ENCODE data around the gene SCD. TPM values are rescaled to one million over a fixed set of nuclear protein-coding genes. Genes with fewer than 3 reads are reported as not detected.

Gene SCD
- total RNA-seq, 1 experiment from 2014 or later = 198 TPM

- no peak for DNase-seq (ENCODE audit: low read depth)
Observed at GRCh38 chr10:100391163-100392002, 44.4 kb downstream of the SCD start.

- no peak for DNase-seq (ENCODE audit: low read depth)
Observed at GRCh38 chr10:100392686-100393003, 45.6 kb downstream of the SCD start.

GRCh38 chr10:100395626-100396025 lies 48.6 kb downstream of the SCD start:
- DNase-seq (ENCODE audit: low read depth) = no peak

GRCh38 chr10:100396605-100397004 lies 49.6 kb downstream of the SCD start:
- DNase-seq (ENCODE audit: low read depth) = no peak

GRCh38 chr10:100401631-100402328 lies 54.7 kb downstream of the SCD start:
- DNase-seq (ENCODE audit: low read depth) = no peak

GRCh38 chr10:100403734-100404133 lies 56.7 kb downstream of the SCD start:
- DNase-seq (ENCODE audit: low read depth) = no peak

- DNase-seq (ENCODE audit: low read depth) = no peak
Observed at GRCh38 chr10:100413173-100413572, 66.1 kb downstream of the SCD start.

Small RNA genes within 50 kb of the gene (small RNA-seq; reads per million reads assigned to genes)
- not detected for gene RF00019

Other genes with a start within 250 kb of the SCD start
- gene ERLIN1, start 161.2 kb upstream of the SCD start, total RNA-seq (2014; rRNA removed; shearing (Covaris generic)) = 56.7 and 75.2 TPM in 2 replicates
- 30.9 and 32.9 TPM in 2 replicates for gene CHUK, start 117.6 kb upstream of the SCD start, total RNA-seq (2014; rRNA removed; shearing (Covaris generic))
- 40.1 and 40.2 TPM in 2 replicates for gene CWF19L1, start 79.6 kb upstream of the SCD start, total RNA-seq (2014; rRNA removed; shearing (Covaris generic))
- gene BLOC1S2, start 60.6 kb upstream of the SCD start, total RNA-seq (2014; rRNA removed; shearing (Covaris generic)) = 70.4 and 79.6 TPM in 2 replicates
- gene PKD2L1, start 17.0 kb upstream of the SCD start, total RNA-seq (2014; rRNA removed; shearing (Covaris generic)) = not detected in 2 replicates
- gene WNT8B, start 115.8 kb downstream of the SCD start, total RNA-seq (2014; rRNA removed; shearing (Covaris generic)) = not detected in 2 replicates
- gene SEC31B, start 172.6 kb downstream of the SCD start, total RNA-seq (2014; rRNA removed; shearing (Covaris generic)) = 0.93 and 1.9 TPM in 2 replicates
- 239 and 289 TPM in 2 replicates for gene NDUFB8, start 182.6 kb downstream of the SCD start, total RNA-seq (2014; rRNA removed; shearing (Covaris generic))
- 9.0 and 9.8 TPM in 2 replicates for gene HIF1AN, start 188.7 kb downstream of the SCD start, total RNA-seq (2014; rRNA removed; shearing (Covaris generic))

Measured in HT1080 (cell line).